ENCODE data around the gene IL1RAPL2. TPM values are rescaled to one million over a fixed set of nuclear protein-coding genes. Genes with fewer than 3 reads are reported as not detected.

IL1RAPL2 gene
- total RNA-seq, 4 donors from 2014 or later, result not detected

DNA sequence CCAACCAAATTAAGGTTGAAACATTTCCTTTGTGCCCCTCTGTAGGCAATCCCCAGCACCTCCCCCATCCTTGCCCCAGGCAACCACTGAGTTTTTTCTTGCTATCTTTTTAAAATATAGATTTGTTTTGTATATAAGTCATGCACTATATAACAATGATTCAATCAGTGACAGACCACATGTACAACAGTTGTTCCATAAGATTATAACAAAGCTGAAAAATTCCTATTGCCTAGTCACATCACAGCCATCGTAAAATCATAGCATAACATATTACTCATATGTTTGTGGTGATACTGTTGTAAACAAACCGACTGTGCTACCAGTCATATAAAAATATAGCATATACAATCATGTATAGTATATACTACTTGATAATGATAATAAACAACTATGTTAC lies 1044.4 kb downstream of the IL1RAPL2 start:
- in situ Hi-C loops (cut with MboI; ENCODE audit: low sequenced_read_pairs in 4 of 4), result no loop called here
- intact Hi-C loops (cut with DNase I; ENCODE audit: low total_unique reads), result no loop called here
- no peak for TF ChIP-seq POLR2A (IDR thresholded peaks at IDR 0.05)
- TF ChIP-seq, protein P1, sequence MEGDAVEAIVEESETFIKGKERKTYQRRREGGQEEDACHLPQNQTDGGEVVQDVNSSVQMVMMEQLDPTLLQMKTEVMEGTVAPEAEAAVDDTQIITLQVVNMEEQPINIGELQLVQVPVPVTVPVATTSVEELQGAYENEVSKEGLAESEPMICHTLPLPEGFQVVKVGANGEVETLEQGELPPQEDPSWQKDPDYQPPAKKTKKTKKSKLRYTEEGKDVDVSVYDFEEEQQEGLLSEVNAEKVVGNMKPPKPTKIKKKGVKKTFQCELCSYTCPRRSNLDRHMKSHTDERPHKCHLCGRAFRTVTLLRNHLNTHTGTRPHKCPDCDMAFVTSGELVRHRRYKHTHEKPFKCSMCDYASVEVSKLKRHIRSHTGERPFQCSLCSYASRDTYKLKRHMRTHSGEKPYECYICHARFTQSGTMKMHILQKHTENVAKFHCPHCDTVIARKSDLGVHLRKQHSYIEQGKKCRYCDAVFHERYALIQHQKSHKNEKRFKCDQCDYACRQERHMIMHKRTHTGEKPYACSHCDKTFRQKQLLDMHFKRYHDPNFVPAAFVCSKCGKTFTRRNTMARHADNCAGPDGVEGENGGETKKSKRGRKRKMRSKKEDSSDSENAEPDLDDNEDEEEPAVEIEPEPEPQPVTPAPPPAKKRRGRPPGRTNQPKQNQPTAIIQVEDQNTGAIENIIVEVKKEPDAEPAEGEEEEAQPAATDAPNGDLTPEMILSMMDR (IDR thresholded peaks at IDR 0.05 in 4 of 5, conservative IDR thresholded peaks at IDR 0.05 in 1 of 5), result no peak

DNA sequence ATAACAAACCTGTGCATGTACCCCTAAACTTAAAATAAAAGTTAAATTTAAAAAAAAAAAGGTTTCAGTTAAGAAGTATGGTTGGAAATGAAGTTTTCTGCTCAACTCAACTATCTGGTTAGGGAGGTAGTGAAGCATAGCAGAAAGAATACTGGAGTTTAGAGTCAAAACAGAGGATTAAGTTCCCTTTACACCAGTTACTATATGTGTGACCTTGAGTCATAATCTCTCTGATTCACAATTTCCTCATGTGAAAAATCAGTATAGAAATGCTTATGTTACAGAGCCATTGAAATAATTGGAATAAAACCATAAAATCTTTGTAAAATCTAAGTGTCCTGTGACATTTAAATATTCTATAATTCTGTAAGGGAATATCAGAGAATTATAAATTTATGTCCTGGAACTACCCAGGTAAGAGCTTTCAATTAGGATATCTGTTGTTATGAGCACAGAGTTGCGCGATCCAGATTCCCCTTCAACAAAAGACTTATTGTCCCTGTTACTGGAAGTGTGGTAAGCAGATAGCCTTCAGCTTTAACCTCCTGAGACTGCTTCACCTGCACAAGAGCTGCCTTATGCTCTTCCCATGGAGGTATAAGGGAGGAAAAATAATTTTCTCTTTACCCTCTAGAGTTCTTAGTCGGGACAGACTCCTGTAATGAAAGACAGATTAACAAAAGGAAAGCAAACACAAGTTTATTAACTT lies 1052.5 kb downstream of the IL1RAPL2 start:
- H3K4me3 ChIP-seq, result no peak overlapping the region
- no peaks in the 10 kb centered on the region for H3K4me1 ChIP-seq
- H3K27ac ChIP-seq, result no peak overlapping the region
- no peaks in the 10 kb centered on the region for H3K36me3 ChIP-seq
- DNase-seq (no peak), ATAC-seq (no peak)
- intact Hi-C loops (cut with DNase I; ENCODE audit: low total_unique reads), result no loop called here
- H3K9me3 ChIP-seq, result no peaks in the 10 kb centered on the region
- TF ChIP-seq, protein P1 (IDR thresholded peaks at IDR 0.05 in 4 of 5, conservative IDR thresholded peaks at IDR 0.05 in 1 of 5), result no peak
- TF ChIP-seq POLR2A (IDR thresholded peaks at IDR 0.05), result no peak
- H3K27me3 ChIP-seq, result peaks cover 0 to 10% (median 0%) of the 10 kb centered on the region in 3 donors
- in situ Hi-C loops (cut with MboI; ENCODE audit: low sequenced_read_pairs in 4 of 4), result no loop called here

More for the DNA sequence above, 1044.4 kb downstream of the IL1RAPL2 start:
- Histone ChIP-seq H3K27me3 (peaks cover 0 to 3% (median 0%) of the 10 kb centered on the region in 3 donors), H3K27ac (no peak overlapping the region), H3K9me3 (no peaks in the 10 kb centered on the region), H3K4me3 (no peak overlapping the region), H3K36me3 (no peaks in the 10 kb centered on the region), H3K4me1 (no peaks in the 10 kb centered on the region)
- no peak for DNase-seq
- no peak for ATAC-seq

DNA sequence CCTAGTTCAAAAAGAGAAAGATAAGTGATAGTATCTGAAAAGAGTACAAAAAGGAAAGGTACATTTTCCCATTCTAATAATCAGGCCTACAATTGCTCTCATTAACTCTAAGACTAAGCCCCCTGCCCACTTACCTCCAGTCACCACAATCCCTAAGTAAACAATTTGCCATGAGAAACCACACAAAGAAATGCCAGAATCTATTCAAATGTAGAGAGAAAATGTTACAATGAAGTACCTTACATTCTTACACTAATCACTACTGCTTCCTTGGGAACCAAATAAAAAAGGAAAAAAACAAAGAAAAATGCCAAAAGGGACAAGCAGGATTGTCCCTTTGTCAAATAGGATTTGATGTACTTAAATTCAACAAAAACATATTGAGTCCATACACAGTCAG lies 1068.2 kb downstream of the IL1RAPL2 start:
- Histone ChIP-seq H3K4me1 (peaks cover 6 to 22% of the 10 kb centered on the region in 2 donors), H3K27me3 (peaks cover 0 to 3% (median 0%) of the 10 kb centered on the region in 3 donors), H3K36me3 (no peaks in the 10 kb centered on the region), H3K27ac (no peak overlapping the region), H3K4me3 (no peak overlapping the region), H3K9me3 (no peaks in the 10 kb centered on the region)
- in situ Hi-C loops (cut with MboI; ENCODE audit: low sequenced_read_pairs in 4 of 4), result no loop called here
- DNase-seq (no peak), ATAC-seq (no peak)
- intact Hi-C loops (cut with DNase I; ENCODE audit: low total_unique reads), result loop anchor here (10.0 kb wide), 1 partner anchor 61 kb away; no protein-coding TSS in a partner anchor
- TF ChIP-seq, protein P1 (IDR thresholded peaks at IDR 0.05 in 4 of 5, conservative IDR thresholded peaks at IDR 0.05 in 1 of 5), result no peak
- TF ChIP-seq POLR2A (IDR thresholded peaks at IDR 0.05), result no peak

DNA sequence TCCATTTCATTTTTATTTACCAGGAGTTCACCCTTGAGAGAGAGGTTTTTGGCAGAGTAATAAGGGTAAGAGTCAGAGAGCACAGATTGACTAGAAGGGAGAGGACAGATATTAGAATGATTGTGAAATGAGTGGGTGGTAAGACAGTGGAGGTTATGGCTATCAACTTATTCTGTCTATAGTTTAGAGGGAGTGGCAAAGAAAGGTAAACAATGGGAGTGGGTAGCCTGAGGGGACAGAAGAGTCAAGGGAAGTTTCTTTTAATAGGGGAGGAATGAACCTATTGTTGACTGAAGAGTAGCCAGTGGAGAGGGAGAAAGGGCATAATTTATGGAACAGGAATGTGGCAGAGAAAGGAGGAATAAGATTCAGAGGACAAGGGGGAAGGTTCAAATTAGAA lies 1069.8 kb downstream of the IL1RAPL2 start:
- no peak for DNase-seq
- H3K27ac ChIP-seq, result peak overlapping the region in 1 of 4 donors; percentile 22

More for the DNA sequence above, 1069.8 kb downstream of the IL1RAPL2 start:
- Histone ChIP-seq H3K4me1 (peaks cover 6 to 32% of the 10 kb centered on the region in 2 donors), H3K36me3 (no peaks in the 10 kb centered on the region), H3K9me3 (no peaks in the 10 kb centered on the region), H3K4me3 (no peak overlapping the region), H3K27me3 (peaks cover 0 to 3% (median 0%) of the 10 kb centered on the region in 3 donors)
- ATAC-seq, result no peak
- TF ChIP-seq POLR2A (IDR thresholded peaks at IDR 0.05), result no peak
- TF ChIP-seq, protein P1 (IDR thresholded peaks at IDR 0.05 in 4 of 5, conservative IDR thresholded peaks at IDR 0.05 in 1 of 5), result no peak
- intact Hi-C loops (cut with DNase I; ENCODE audit: low total_unique reads) (loop anchor here (10.0 kb wide), 1 partner anchor 59 kb away; no protein-coding TSS in a partner anchor), in situ Hi-C loops (cut with MboI; ENCODE audit: low sequenced_read_pairs in 4 of 4) (no loop called here)
